ENCODE data around the gene MYL4. TPM values are rescaled to one million over a fixed set of nuclear protein-coding genes. Genes with fewer than 3 reads are reported as not detected.
A peak's percentile ranks its signal among the peaks of the same experiment; 100 is the strongest.
"Not testable (repeated sequence)": the region's sequence is repeated elsewhere in the genome, so short reads cannot be mapped to it uniquely, and the experiment has no call there.

The MYL4 gene
- total and polyA plus RNA-seq, 10 of the 15 experiments (the other 5 are each of a cell fraction or from before 2014, with no cell fraction given) = 0.23 to 1.6 (median 0.58) TPM; not detected in 3

DNA sequence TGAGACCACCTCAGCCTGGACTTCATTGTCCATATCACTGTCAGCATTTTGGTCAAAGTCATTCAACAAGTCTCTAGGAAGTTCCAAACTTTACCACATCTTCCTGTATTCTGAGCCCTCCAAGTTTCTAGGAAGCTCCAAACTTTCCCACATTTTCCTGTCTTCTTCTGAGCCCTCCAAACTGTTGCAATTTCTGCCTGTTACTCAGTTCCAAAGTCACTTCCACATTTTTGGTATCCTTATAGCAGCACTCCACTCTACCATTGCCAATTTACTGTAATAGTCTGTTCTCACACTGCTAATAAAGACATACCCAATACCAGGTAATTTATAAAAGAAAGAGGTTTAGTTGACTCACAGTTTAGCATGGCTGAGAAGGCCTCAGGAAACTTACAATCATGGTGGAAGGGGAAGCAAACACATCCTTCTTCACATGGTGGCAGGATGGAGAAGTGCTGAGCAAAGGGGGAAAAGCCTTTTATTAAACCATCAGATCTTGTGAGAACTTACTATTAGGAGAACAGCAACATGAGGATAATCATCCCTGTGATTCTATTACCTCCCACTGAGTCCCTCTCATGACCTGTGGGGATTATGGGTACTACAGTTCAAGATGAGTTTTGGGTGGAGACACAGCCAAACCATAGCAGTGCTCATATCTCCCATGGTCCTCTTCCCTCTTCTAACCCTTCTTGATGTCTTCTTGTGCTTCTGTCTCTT, 60.6 kb downstream of the MYL4 start:
- H2AFZ ChIP-seq (ENCODE audit: control insufficient read depth, low read depth, low read length); in situ Hi-C loops (cut with MboI); H3K4me1 ChIP-seq (ENCODE audit: control insufficient read depth, insufficient read depth, low read length); BruUV-seq (replicated peaks); H3K27me3 ChIP-seq (replicated peaks in 1 of 2; ENCODE audit: control insufficient read depth in 2 of 2, insufficient read depth in 2 of 2, low read length in 1 of 2); H4K20me1 ChIP-seq (ENCODE audit: control insufficient read depth, insufficient read depth); H3K4me3 ChIP-seq; H3K36me3 ChIP-seq (ENCODE audit: control insufficient read depth in 2 of 2, insufficient read depth in 2 of 2, low read length in 1 of 2); H3K4me2 ChIP-seq (ENCODE audit: control insufficient read depth, insufficient read depth); intact Hi-C loops (cut with micrococcal nuclease; ENCODE audit: unreplicated experiment); ATAC-seq; H3K9me3 ChIP-seq (replicated peaks; ENCODE audit: control insufficient read depth, insufficient read depth, low read length); H3K79me2 ChIP-seq (ENCODE audit: control insufficient read depth, insufficient read depth, low read length); FAIRE-seq; RAD21 ChIA-PET (ENCODE audit: unreplicated experiment); H3K9ac ChIP-seq (ENCODE audit: control insufficient read depth, insufficient read depth, low read length); DNase-seq (ENCODE audit: low read depth, low spot score); H3K27ac ChIP-seq (ENCODE audit: control insufficient read depth, insufficient read depth): not testable (repeated sequence)
- ChIA-PET CTCF (interaction anchor here (1.4 kb wide), 2 partner anchors 9 to 11 kb away, joined by 4 to 6 read pairs; no protein-coding TSS in a partner anchor), SMC1A (ENCODE audit: uncharacterized antibody, unreplicated experiment) (interaction anchor here (1.0 to 1.2 kb wide), 4 partner anchors 9 to 18 kb away, joined by 3 to 4 read pairs (median 3); no protein-coding TSS in a partner anchor), POLR2A (interaction anchor here (1.5 kb wide), 1 partner anchor 9 kb away, joined by 5 read pairs; no protein-coding TSS in a partner anchor)

GRCh38 chr17:47270946-47271705, 62.0 kb downstream of the MYL4 start:
- RAD21 ChIA-PET (ENCODE audit: unreplicated experiment) = interaction anchor here (0.8 to 1.0 kb wide), 4 partner anchors 8 to 15 kb away, joined by 3 to 5 read pairs (median 3); no protein-coding TSS in a partner anchor
- Histone ChIP-seq H3K4me2 (ENCODE audit: control insufficient read depth, insufficient read depth) (no peak overlapping the region), H3K79me2 (ENCODE audit: control insufficient read depth, insufficient read depth, low read length) (no peaks in the 10 kb centered on the region), H2AFZ (ENCODE audit: control insufficient read depth, low read depth, low read length) (no peak overlapping the region), H3K4me1 (ENCODE audit: control insufficient read depth, insufficient read depth, low read length) (peaks cover 7% of the 10 kb centered on the region), H3K27ac (ENCODE audit: control insufficient read depth, insufficient read depth) (no peak overlapping the region), H4K20me1 (ENCODE audit: control insufficient read depth, insufficient read depth) (no peaks in the 10 kb centered on the region), H3K36me3 (ENCODE audit: control insufficient read depth in 2 of 2, insufficient read depth in 2 of 2, low read length in 1 of 2) (no peaks in the 10 kb centered on the region), H3K27me3 (replicated peaks in 1 of 2; ENCODE audit: control insufficient read depth in 2 of 2, insufficient read depth in 2 of 2, low read length in 1 of 2) (no peaks in the 10 kb centered on the region), H3K4me3 (no peak overlapping the region), H3K9ac (ENCODE audit: control insufficient read depth, insufficient read depth, low read length) (no peak overlapping the region), H3K9me3 (replicated peaks; ENCODE audit: control insufficient read depth, insufficient read depth, low read length) (peaks cover 3% of the 10 kb centered on the region; the same call in 2 of the 3 replicates)
- CTCF ChIA-PET = interaction anchor here (1.2 to 1.4 kb wide), 4 partner anchors 8 to 20 kb away, joined by 3 to 6 read pairs (median 4); no protein-coding TSS in a partner anchor
- SMC1A ChIA-PET (ENCODE audit: uncharacterized antibody, unreplicated experiment) = interaction anchor here (0.7 to 3.3 kb wide), 6 partner anchors 10 to 65 kb away, joined by 3 to 16 read pairs (median 4); no protein-coding TSS in a partner anchor
- DNase-seq (ENCODE audit: low read depth, low spot score) (no peak), ATAC-seq (peak; percentile 84), FAIRE-seq (no peak)
- no TSS peak for BruUV-seq (replicated peaks)
- TF ChIP-seq SMC3 (IDR thresholded peaks at IDR 0.05; ENCODE audit: borderline replicate concordance, low read length) (no peak), MTA3 (IDR thresholded peaks at IDR 0.05; ENCODE audit: borderline replicate concordance, low read length) (no peak), MEF2B (IDR thresholded peaks at IDR 0.05; ENCODE audit: partially characterized antibody, poor library complexity, severe bottlenecking) (peak; percentile 69)
- intact Hi-C loops (cut with micrococcal nuclease; ENCODE audit: unreplicated experiment) = no loop called here
- in situ Hi-C loops (cut with MboI) = no loop called here
- POLR2A ChIA-PET = interaction anchor here (0.6 to 1.5 kb wide), 2 partner anchors 10 to 38 kb away, joined by 4 to 5 read pairs; no protein-coding TSS in a partner anchor
- 41% methylated on average over 2 of the region's 2 CpGs for WGBS (ENCODE audit: insufficient coverage, insufficient replicate concordance, low lambda C conversion rate, missing lambda C conversion rate)

Data from GM12878 (cell line).